HG02678 (cell line): ENCODE measurements around the gene GIGYF2.
"Not testable (repeated sequence)": the region's sequence is repeated elsewhere in the genome, so short reads cannot be mapped to it uniquely, and the experiment has no call there.

Experiments
- ATAC-seq: cut with Tn5 transposase; IDR thresholded peaks from one replicate; pipeline ENCODE4 v1.9.1; 2021; ENCODE audit warnings: mild to moderate bottlenecking, moderate library complexity; ENCODE audit not compliant: unreplicated experiment

GIGYF2 gene

DNA sequence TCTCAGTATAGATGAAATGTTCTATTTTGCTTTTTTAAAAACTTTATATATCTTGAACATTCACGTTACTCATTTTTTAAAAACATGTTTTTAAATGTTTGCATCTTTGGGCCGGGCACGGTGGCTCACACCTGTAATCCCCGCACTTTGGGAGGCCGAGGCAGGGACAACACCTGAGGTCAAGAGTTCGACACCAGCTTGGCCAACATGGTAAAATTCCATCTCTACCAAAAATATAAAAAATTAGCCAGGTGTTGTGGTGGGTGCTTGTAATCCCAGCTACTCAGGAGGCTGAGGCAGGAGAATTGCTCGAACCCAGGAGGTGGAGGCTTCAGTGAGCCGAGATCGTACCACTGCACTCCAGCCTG is 210.6 kb downstream of the GIGYF2 start:
- ATAC-seq: not testable (repeated sequence)

DNA sequence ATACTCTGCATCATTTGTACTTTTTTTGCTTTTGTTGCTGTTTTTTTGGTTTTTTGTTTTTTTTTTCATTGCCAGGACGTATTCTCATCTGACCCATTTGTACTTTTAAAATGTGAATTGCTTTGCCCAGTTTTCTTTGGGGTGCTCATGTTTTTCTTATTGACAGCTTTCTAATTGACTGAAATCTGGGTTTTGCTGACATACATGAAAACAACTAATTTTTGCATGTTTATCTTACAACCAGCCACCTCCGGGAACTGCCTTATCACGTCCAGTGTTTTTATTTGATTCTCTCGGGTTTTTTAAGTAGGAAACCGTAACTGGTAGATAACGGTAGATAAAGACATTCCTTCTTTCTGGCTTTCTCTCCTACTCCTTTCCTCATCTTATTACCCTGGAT is 211.6 kb downstream of the GIGYF2 start:
- no peak for ATAC-seq
